Uterus (tissue), 2 donors: ENCODE results near the gene CPM.

Source experiments
- CTCF ChIP-seq, 4 experiments: fragments of 200-600 bp in 2 of 4; fragments of 450-650 bp in 2 of 4; sonication (generic) in 2 of 4; IDR thresholded peaks; one replicate each; pipeline ENCODE4 v1.5.1; 2016 to 2019; ENCODE audit warnings: antibody characterized with exemption in 4 of 4, mild to moderate bottlenecking in 2 of 4, moderate library complexity in 1 of 4
- POLR2A ChIP-seq, 2 donors: fragments of 450-650 bp; IDR thresholded peaks; one replicate each; pipeline ENCODE4 v1.6.1; 2016; ENCODE audit warnings: antibody characterized with exemption in 2 of 2, mild to moderate bottlenecking in 1 of 2, moderate library complexity in 1 of 2

- TF ChIP-seq CTCF (IDR thresholded peaks at IDR 0.05) (no peak), POLR2A (IDR thresholded peaks at IDR 0.05) (no peak)
These were observed 46.1 kb downstream of the CPM start for GRCh38 chr12:68886636-68887572.
